ENCODE data around the gene PODN. TPM values are rescaled to one million over a fixed set of nuclear protein-coding genes. Genes with fewer than 3 reads are reported as not detected.

PODN gene
- total RNA-seq, 3 donors from 2014 or later = 5.8 to 69.2 (median 18.1) TPM

GRCh38 chr1:53111693-53112092 is 49.7 kb downstream of the PODN start:
- ATAC-seq = no peak
- intact Hi-C loops (cut with DNase I, micrococcal nuclease) = no loop called here

GRCh38 chr1:53112271-53112774 is 50.3 kb downstream of the PODN start:
- intact Hi-C loops (cut with DNase I, micrococcal nuclease) = no loop called here
- H3K36me3 ChIP-seq (ENCODE audit: low read depth) = no peaks in the 10 kb centered on the region
- no peak for DNase-seq
- no peak overlapping the region for H3K4me3 ChIP-seq
- no peak for TF ChIP-seq CTCF (IDR thresholded peaks at IDR 0.05)
- peaks cover 18% of the 10 kb centered on the region for H3K4me1 ChIP-seq (ENCODE audit: low read depth)
- no peaks in the 10 kb centered on the region for H3K9me3 ChIP-seq
- no peak for ATAC-seq

More at GRCh38 chr1:53111693-53112092, 49.7 kb downstream of the PODN start:
- DNase-seq = no peak
- Histone ChIP-seq H3K4me1 (ENCODE audit: low read depth) (peaks cover 18% of the 10 kb centered on the region), H3K4me3 (no peak overlapping the region), H3K9me3 (no peaks in the 10 kb centered on the region), H3K36me3 (ENCODE audit: low read depth) (no peaks in the 10 kb centered on the region)
- TF ChIP-seq CTCF (IDR thresholded peaks at IDR 0.05) = no peak

- Histone ChIP-seq H3K36me3 (ENCODE audit: low read depth) (no peaks in the 10 kb centered on the region), H3K9me3 (no peaks in the 10 kb centered on the region), H3K4me1 (ENCODE audit: low read depth) (peaks cover 18% of the 10 kb centered on the region), H3K4me3 (no peak overlapping the region)
- intact Hi-C loops (cut with DNase I, micrococcal nuclease) = no loop called here
- ATAC-seq (no peak), DNase-seq (no peak)
- TF ChIP-seq CTCF (IDR thresholded peaks at IDR 0.05) = no peak
These were observed 50.8 kb downstream of the PODN start for GRCh38 chr1:53112861-53113260.

- intact Hi-C loops (cut with DNase I, micrococcal nuclease) = no loop called here
- no peaks in the 10 kb centered on the region for H3K36me3 ChIP-seq (ENCODE audit: low read depth)
- DNase-seq (peak in 1 of 3 donors; percentile 21), ATAC-seq (no peak)
- no peak overlapping the region for H3K4me3 ChIP-seq
- TF ChIP-seq CTCF (IDR thresholded peaks at IDR 0.05) = no peak
- no peaks in the 10 kb centered on the region for H3K9me3 ChIP-seq
- H3K4me1 ChIP-seq (ENCODE audit: low read depth) = peaks cover 18% of the 10 kb centered on the region
These were observed 52.1 kb downstream of the PODN start for GRCh38 chr1:53114090-53114489.

GRCh38 chr1:53114581-53115400 is 52.8 kb downstream of the PODN start:
- H3K36me3 ChIP-seq (ENCODE audit: low read depth) = no peaks in the 10 kb centered on the region
- H3K4me1 ChIP-seq (ENCODE audit: low read depth) = peaks cover 15% of the 10 kb centered on the region
- H3K4me3 ChIP-seq = no peak overlapping the region
- no peak for TF ChIP-seq CTCF (IDR thresholded peaks at IDR 0.05)
- no peaks in the 10 kb centered on the region for H3K9me3 ChIP-seq
- intact Hi-C loops (cut with DNase I, micrococcal nuclease) = no loop called here
- ATAC-seq (no peak), DNase-seq (no peak)
